HepG2 (cell line): ENCODE measurements around the gene NUDT13. TPM values are rescaled to one million over a fixed set of nuclear protein-coding genes. Genes with fewer than 3 reads are reported as not detected.

Experiments used
- AHR ChIP-seq: IDR thresholded peaks from 2 replicates; pipeline ENCODE4 v1.6.1; 2018; ENCODE audit warnings: missing genetic modification reagents, missing compliant biosample characterization
- CHD4 ChIP-seq: fragments of 200-600 bp; sonication (generic); IDR thresholded peaks from 2 replicates; pipeline ENCODE4 v1.7.0; 2017; ENCODE audit warnings: mild to moderate bottlenecking, low read length, borderline replicate concordance
- HMG20B ChIP-seq: conservative IDR thresholded peaks from 2 replicates; pipeline ENCODE4 v1.6.1; 2016; ENCODE audit warnings: missing genetic modification reagents, missing compliant biosample characterization
- HOMEZ ChIP-seq: IDR thresholded peaks from 2 replicates; pipeline ENCODE4 v1.6.1; 2016; ENCODE audit warnings: low read depth
- IRF9 ChIP-seq: sonication (generic); formaldehyde crosslinking; IDR thresholded peaks from 2 replicates; pipeline ENCODE4 v1.8.0; 2022; ENCODE audit warnings: missing genetic modification reagents, mild to moderate bottlenecking, borderline replicate concordance
- MED13 ChIP-seq: sonication (generic); formaldehyde crosslinking; IDR thresholded peaks from 2 replicates; pipeline ENCODE4 v1.5.0; 2020; ENCODE audit warnings: missing genetic modification reagents
- MIXL1 ChIP-seq: IDR thresholded peaks from 2 replicates; pipeline ENCODE4 v1.6.1; 2016
- NR2C2 ChIP-seq: sonication (generic); formaldehyde crosslinking; IDR thresholded peaks from 2 replicates; pipeline ENCODE4 v1.4.0; 2020; ENCODE audit warnings: missing genetic modification reagents, mild to moderate bottlenecking, moderate library complexity, borderline replicate concordance
- NR2F1 ChIP-seq, 2 experiments: fragments of 450-650 bp in 1 of 2; formaldehyde crosslinking in 1 of 2; IDR thresholded peaks; 2 replicates each; pipeline versions ENCODE4 v1.5.0 to v1.6.1; 2016 to 2020; ENCODE audit warnings: mild to moderate bottlenecking in 1 of 2, missing compliant biosample characterization in 1 of 2, missing genetic modification reagents in 1 of 2, moderate library complexity in 1 of 2
- SAFB2 ChIP-seq: sonication (generic); formaldehyde crosslinking; IDR thresholded peaks from 2 replicates; pipeline ENCODE4 v1.5.1; 2020; ENCODE audit warnings: missing genetic modification reagents, low read depth, mild to moderate bottlenecking, borderline replicate concordance
- SRF ChIP-seq: IDR thresholded peaks from 2 replicates; pipeline ENCODE4 v1.6.1; 2011; ENCODE audit warnings: mild to moderate bottlenecking, low read depth, low read length, moderate library complexity
- SRSF9 ChIP-seq: fragments of 200-400 bp; formaldehyde crosslinking; IDR thresholded peaks from 2 replicates; pipeline ENCODE4 v1.6.1; 2018; ENCODE audit warnings: borderline replicate concordance, mild to moderate bottlenecking, low read depth, low read length; ENCODE audit not compliant: insufficient read depth, poor library complexity, severe bottlenecking
- SYNCRIP ChIP-seq: fragments of 200-400 bp; formaldehyde crosslinking; IDR thresholded peaks from 2 replicates; pipeline ENCODE4 v1.6.1; 2018; ENCODE audit warnings: mild to moderate bottlenecking, low read depth, low read length; ENCODE audit not compliant: insufficient read depth
- TAF1 ChIP-seq: sonication (generic); formaldehyde crosslinking; IDR thresholded peaks from 2 replicates; pipeline ENCODE4 v1.4.0; 2020; ENCODE audit warnings: missing genetic modification reagents
- THAP11 ChIP-seq: IDR thresholded peaks from 2 replicates; pipeline ENCODE4 v1.6.1; 2016; ENCODE audit warnings: missing biosample characterization, missing genetic modification reagents
- ZBTB2 ChIP-seq: sonication (generic); formaldehyde crosslinking; IDR thresholded peaks from 2 replicates; pipeline ENCODE4 v1.8.0; 2022; ENCODE audit warnings: low read depth, missing genetic modification reagents
- ZFP37 ChIP-seq: sonication (generic); formaldehyde crosslinking; IDR thresholded peaks from 2 replicates; pipeline ENCODE4 v1.4.0; 2020; ENCODE audit warnings: missing genetic modification reagents, borderline replicate concordance
- ZNF577 ChIP-seq: sonication (generic); formaldehyde crosslinking; IDR thresholded peaks from 2 replicates; pipeline ENCODE4 v1.4.0; 2020; ENCODE audit warnings: mild to moderate bottlenecking, low read depth, missing genetic modification reagents, borderline replicate concordance
- ZNF7 ChIP-seq: IDR thresholded peaks from 2 replicates; pipeline ENCODE4 v1.6.1; 2016; ENCODE audit warnings: missing biosample characterization, missing genetic modification reagents
- ZNF777 ChIP-seq: sonication (generic); formaldehyde crosslinking; IDR thresholded peaks from 2 replicates; pipeline ENCODE4 v1.4.0; 2020; ENCODE audit warnings: missing genetic modification reagents
- ZNF792 ChIP-seq: IDR thresholded peaks from 2 replicates; pipeline ENCODE4 v1.6.1; 2016
- ZSCAN29 ChIP-seq: sonication (generic); formaldehyde crosslinking; conservative IDR thresholded peaks from 2 replicates; pipeline ENCODE4 v1.4.0; 2020; ENCODE audit warnings: mild to moderate bottlenecking, missing genetic modification reagents
- ZSCAN9 ChIP-seq: IDR thresholded peaks from 2 replicates; pipeline ENCODE4 v1.6.1; 2016; ENCODE audit warnings: borderline replicate concordance
- polyA plus RNA-seq, 8 experiments: library from polyadenylated mRNA; depleted of rRNA in 3 of 8; stranded (reverse) in 7 of 8; unstranded in 1 of 8; fragments of >200 nt; fragmentation: Illumina TruSeq in 4 of 8; extraction: Trizol in 4 of 8; gene quantifications; 2 replicates each; pipeline versions ENCODE4 v1.2.1 to v1.2.3, GENCODE V29; 2011 to 2016; ENCODE audit warnings: low read depth in 4 of 8, missing spikeins in 1 of 8, mixed read lengths in 1 of 8; ENCODE audit not compliant: insufficient read depth in 1 of 8
- total RNA-seq, 5 experiments: library from RNA; depleted of rRNA; stranded (reverse); fragments of >200 nt; fragmentation: Illumina TruSeq; extraction: Trizol; gene quantifications; 2 replicates each; pipeline ENCODE4 v1.2.3, GENCODE V29; 2016; ENCODE audit warnings: low read depth in 1 of 5
- TF ChIP-seq, protein P1 (sequence below): IDR thresholded peaks from 2 replicates; pipeline ENCODE4 v1.6.1; 2016; ENCODE audit warnings: low read depth, borderline replicate concordance
- TF ChIP-seq, protein P2 (sequence below): IDR thresholded peaks from 2 replicates; pipeline ENCODE4 v1.6.1; 2016; ENCODE audit warnings: missing genetic modification reagents, missing compliant biosample characterization
- TF ChIP-seq, protein P3 (sequence below): IDR thresholded peaks from 2 replicates; pipeline ENCODE4 v1.6.1; 2012; ENCODE audit warnings: inconsistent platforms

The NUDT13 gene
- total and polyA plus RNA-seq, 2 of the 13 experiments (the other 11 are each of a cell fraction or from before 2014, with no cell fraction given) = 4.2 to 6.5 TPM

DNA sequence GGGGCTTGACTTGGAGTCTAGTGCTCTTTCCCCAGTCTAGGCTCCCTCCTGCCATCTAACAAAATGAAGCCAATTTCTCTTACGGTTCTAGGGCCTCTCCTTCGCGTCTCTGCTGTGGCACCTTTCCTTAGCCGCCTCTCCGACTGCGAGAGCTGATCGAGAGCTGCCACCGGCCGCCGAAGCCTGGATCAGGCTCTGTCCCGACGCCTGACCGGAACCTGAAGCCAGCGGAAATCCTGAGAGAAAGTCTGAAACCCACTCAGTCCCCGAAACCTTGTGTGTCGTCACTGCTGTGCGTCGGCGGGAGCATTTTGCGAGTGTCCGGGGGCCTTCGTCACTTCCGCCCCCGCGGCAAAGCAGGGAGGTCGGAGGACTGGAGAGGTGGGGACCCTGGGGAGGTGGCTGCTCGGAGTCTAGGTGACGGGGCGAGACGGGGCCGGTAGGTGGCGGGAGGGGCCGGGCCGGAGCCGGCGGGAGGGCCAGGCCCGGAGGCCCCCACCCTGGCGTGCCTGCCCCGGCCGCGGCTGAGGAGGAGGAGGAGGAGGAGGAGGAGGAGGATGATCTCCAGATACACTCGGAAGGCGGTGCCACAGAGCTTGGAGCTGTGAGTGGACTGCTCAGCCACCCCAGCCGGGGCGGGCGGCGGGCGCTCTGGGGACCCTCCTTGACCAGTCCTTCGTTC, 57.7 kb downstream of the NUDT13 start, which contains the start of the genes ECD and FAM149B1 (continued):
- peak; percentile 88 for TF ChIP-seq NR2C2
- peak; percentile 62; the same call in 1 of the 2 replicates for TF ChIP-seq IRF9 (CRISPR knock-in tag)
- peak; percentile 90 for TF ChIP-seq TAF1 (CRISPR knock-in tag)
- TF ChIP-seq, protein P1, sequence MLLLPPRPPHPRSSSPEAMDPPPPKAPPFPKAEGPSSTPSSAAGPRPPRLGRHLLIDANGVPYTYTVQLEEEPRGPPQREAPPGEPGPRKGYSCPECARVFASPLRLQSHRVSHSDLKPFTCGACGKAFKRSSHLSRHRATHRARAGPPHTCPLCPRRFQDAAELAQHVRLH = peak; percentile 60
- 0 out of 2 replicates have a peak, but pooled peaks have one; percentile 31 for TF ChIP-seq MED13 (CRISPR knock-in tag)
- TF ChIP-seq ZNF577 = no peak
- TF ChIP-seq ZNF777 (CRISPR knock-in tag) = peak; percentile 37; the same call in 1 of the 2 replicates
- TF ChIP-seq ZNF792 (CRISPR knock-in tag) = no peak
- TF ChIP-seq THAP11 = peak; percentile 96
- TF ChIP-seq, protein P2, sequence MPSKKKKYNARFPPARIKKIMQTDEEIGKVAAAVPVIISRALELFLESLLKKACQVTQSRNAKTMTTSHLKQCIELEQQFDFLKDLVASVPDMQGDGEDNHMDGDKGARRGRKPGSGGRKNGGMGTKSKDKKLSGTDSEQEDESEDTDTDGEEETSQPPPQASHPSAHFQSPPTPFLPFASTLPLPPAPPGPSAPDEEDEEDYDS = peak; percentile 79; the same call in 1 of the 2 replicates
- TF ChIP-seq ZSCAN29 (CRISPR knock-in tag) = no peak
- no peak for TF ChIP-seq CHD4
- peak; percentile 72; the same call in 1 of the 2 replicates for TF ChIP-seq AHR (CRISPR knock-in tag)
- TF ChIP-seq HMG20B (CRISPR knock-in tag) = no peak
- TF ChIP-seq MIXL1 (CRISPR knock-in tag) = peak; percentile 79
- no peak for TF ChIP-seq ZSCAN9 (CRISPR knock-in tag)
- TF ChIP-seq, protein P3, sequence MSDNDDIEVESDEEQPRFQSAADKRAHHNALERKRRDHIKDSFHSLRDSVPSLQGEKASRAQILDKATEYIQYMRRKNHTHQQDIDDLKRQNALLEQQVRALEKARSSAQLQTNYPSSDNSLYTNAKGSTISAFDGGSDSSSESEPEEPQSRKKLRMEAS = peak; percentile 72
- no peak for TF ChIP-seq SYNCRIP
- TF ChIP-seq SRSF9 = no peak
- TF ChIP-seq ZNF7 (CRISPR knock-in tag) = no peak
- TF ChIP-seq SAFB2 (CRISPR knock-in tag) = peak; percentile 72
- TF ChIP-seq NR2F1 (CRISPR knock-in tag; IDR thresholded peaks at IDR 0.05) = no peak
- TF ChIP-seq ZBTB2 (CRISPR knock-in tag) = peak; percentile 97
- TF ChIP-seq SRF = peak; percentile 85
- no peak for TF ChIP-seq ZFP37 (CRISPR knock-in tag)
- TF ChIP-seq HOMEZ (CRISPR knock-in tag) = peak; percentile 70; the same call in 1 of the 2 replicates
